GM19099 (cell line): ENCODE data around the gene NELFB.

Experiments
- POLR2A ChIP-seq: IDR thresholded peaks from 3 replicates; pipeline ENCODE4 v1.6.1; 2011; ENCODE audit warnings: low read depth; ENCODE audit not compliant: insufficient read length; ENCODE audit errors: extremely low read depth

NELFB gene

DNA sequence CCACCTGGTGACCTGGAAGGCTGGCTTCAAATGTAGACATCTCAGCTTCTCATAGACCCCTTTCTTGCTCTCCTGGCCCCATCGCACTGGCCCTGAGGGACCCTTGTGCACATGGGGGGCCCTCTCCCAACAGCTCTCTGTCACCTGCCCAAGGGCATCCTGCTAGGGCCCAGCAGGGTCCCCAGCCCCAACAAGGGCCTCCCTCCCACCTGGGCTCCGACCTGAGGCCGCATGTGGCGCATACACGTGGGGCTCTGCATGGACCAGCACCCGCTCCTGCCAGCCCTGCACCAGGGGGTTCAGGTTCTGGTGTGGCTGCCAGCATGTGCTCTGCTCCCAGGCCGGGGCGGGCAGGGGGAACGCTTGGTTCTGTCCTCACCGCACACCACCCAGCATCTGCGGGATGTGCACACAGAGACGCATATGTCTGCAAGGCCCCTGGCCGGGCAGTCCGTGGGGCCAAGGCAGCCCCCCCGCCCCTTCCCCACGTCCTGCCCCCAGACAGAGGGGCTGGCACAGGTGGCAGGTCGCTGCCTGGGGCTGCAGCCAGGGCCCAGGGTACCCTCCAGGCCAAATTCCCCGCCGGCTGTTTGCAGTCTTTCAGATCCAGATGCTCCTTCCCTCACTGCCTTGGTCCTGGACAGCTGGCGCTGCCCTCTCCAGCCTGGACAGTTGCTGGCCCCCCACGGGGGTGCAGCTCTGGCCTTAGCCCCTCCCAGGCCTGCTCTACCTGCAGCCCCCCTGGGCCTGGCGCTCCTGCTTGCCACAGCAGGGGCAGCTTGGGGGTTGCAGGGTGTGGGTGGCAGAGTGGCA, 64.8 kb downstream of the NELFB start:
- no peak for TF ChIP-seq POLR2A

DNA sequence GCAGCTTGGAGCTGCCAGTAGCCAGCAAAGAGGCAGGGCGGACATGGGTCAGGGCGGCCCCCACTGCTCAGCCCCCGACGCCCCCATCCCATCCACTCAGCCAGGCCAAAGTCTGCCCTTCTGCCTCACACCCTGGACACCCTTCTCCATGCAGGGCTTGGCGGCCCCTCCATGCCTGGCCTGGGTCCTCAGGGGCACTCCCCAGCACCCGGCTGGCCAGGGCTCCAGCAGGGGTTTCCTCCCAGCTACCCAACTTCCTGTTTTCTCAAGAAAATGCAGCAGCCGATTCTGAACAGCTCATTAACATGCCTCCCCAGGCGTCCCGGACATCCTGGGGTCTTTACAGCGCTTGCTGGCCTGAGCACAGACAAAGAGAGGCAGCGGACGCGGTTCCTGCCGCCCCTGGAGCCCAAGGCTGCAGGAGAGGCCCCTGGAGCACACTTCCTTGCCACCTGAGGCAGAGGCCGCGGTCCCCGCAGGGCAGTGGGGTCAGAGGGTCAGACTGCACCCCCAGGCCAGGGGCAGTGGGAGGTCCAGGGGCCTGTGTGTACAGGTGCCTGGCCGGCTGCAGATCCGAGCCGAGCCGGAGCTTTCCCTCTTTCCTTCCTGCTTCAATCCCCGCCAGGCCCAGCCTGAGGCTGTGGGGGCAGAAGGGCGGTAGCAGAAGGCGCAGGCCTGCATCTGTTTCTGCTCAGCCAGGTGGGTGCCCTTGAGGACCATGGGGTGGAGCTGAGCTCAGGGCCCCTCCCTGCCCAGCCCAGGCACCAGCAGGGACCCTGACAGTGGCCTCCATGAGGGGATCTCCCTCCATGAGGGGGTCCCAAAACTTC, 65.6 kb downstream of the NELFB start:
- no peak for TF ChIP-seq POLR2A

DNA sequence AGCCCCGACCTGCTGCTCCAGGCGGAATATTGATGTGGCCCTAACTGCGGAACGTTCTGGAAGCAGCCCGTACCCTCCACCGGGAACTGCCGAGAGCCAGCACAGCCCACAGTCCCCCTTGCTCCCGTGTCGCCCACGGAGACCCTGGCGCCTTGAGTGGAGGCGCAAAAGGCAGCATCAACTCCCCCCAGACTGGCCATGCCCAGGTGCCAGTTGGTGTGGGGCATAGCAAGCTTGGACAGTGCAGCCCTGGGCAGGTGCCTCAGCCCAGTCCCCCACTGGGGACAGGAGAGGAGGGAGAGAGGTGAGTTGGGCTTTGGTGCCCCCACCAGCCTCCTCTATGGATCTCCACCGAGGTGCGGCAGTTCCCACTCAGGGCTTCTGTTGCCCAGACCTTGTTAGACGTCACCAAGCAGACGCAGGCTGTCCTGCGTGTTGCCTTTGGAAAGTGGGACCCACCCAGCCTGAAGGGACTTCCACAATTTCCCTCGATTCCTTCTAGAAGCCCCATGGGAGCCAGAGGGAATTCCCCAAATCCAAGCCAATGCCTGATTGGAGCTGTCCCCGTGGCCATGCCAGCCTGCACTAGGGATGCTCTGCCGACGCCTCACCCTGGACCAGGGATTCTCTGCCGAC, 66.7 kb downstream of the NELFB start:
- no peak for TF ChIP-seq POLR2A
